Rectal smooth muscle tissue (tissue), 1 donor: ENCODE results near the gene DIABLO.

ENCODE experiments used
- H3K27ac ChIP-seq: one replicate; pipeline ENCODE4 v1.7.0; 2013; ENCODE audit warnings: low read depth, low read length, inconsistent platforms
- H3K27me3 ChIP-seq: one replicate; pipeline ENCODE4 v1.7.0; 2013; ENCODE audit warnings: low read length; ENCODE audit not compliant: control insufficient read depth, insufficient read depth
- H3K36me3 ChIP-seq: one replicate; pipeline ENCODE4 v1.7.0; 2013; ENCODE audit warnings: low read length; ENCODE audit not compliant: control insufficient read depth, insufficient read depth
- H3K4me1 ChIP-seq: one replicate; pipeline ENCODE4 v1.7.0; 2013; ENCODE audit warnings: low read length; ENCODE audit not compliant: control insufficient read depth, insufficient read depth
- H3K4me3 ChIP-seq: one replicate; pipeline ENCODE4 v1.7.0; 2013; ENCODE audit warnings: low read length
- H3K9ac ChIP-seq: one replicate; pipeline ENCODE4 v1.7.0; 2013; ENCODE audit warnings: low read length

DIABLO gene

DNA sequence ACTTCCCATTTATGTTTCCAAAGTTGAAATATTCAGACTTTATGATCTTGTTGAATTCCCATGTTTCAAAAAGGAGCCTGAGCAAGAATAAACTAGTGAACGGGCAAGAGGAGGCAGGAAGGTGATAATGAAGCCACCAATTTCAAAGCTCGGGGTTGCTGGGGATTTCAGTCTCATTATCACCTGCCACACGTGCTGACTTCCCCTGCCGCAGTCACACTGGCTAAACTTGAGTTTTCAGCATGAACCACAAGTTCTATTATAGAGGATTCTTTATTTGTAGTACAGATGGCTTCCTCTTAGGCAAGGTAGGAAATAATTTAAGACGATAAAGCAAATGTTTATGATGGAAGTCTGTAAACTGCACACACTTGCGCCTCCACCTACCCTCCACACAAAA lies 18.1 kb upstream of the DIABLO start:
- Histone ChIP-seq H3K27ac (no peak overlapping the region), H3K27me3 (no peaks in the 10 kb centered on the region), H3K36me3 (peaks cover 7% of the 10 kb centered on the region), H3K4me3 (no peak overlapping the region), H3K9ac (no peak overlapping the region), H3K4me1 (no peaks in the 10 kb centered on the region)

DNA sequence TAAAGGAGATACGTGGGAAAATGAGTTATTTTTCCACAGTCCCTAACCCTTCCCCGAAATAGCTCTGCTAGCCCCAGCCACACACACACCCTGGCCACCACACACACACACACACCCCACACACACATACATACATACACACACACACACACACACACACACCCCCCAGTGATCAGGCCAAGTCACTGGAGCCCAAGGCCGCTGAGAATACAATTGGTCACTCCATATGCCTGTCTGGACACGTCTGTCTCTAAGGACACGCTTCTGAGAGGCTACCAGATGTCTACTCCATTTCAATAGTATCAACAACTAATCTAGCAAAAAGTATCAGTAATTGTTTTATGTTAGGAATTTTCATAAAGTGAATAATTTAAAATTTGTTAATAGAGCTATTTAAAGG lies 13.0 kb upstream of the DIABLO start:
- Histone ChIP-seq H3K27me3 (no peaks in the 10 kb centered on the region), H3K4me3 (no peak overlapping the region), H3K27ac (no peak overlapping the region), H3K36me3 (peaks cover 15% of the 10 kb centered on the region), H3K9ac (no peak overlapping the region), H3K4me1 (no peaks in the 10 kb centered on the region)

DNA sequence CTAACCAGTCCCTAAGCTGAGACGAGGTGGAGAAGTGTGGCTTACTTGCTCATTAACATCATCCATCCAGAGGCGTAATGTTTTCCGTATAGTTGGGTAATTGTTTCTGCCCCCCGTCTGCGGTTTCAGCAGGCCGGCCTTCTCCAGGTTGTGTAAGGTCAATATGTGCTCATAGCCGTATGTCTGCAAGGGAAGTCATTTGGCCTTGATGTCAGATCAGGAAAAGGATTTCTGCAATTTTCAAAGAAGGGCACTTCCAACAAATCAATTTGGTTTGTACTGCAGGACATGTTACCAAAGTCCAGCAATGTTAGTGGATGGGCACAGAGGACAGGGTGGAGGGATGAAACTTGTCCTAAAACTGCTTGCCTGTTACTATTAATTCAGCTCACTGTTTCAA lies 9.9 kb upstream of the DIABLO start:
- Histone ChIP-seq H3K4me3 (no peak overlapping the region), H3K27me3 (no peaks in the 10 kb centered on the region), H3K4me1 (no peaks in the 10 kb centered on the region), H3K27ac (no peak overlapping the region), H3K36me3 (peaks cover 17% of the 10 kb centered on the region), H3K9ac (no peak overlapping the region)

DNA sequence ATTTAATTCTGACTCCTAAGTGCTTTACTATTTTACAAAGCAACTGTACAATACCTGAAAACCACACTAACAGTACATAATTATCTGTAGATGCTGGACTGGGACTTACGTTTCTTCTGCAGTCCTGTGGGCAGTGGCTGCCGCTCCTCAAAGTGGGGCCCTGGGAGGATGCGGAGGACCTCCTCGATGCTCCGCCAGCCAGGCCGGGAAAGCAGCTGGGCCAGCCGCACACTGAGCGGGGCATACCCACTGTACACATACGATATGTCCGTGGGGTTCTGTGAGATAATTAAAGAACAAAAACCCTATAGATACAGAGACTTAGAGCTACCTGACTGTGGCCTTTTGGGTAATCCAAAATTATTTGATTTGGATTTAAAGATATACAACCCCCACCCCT lies 6.8 kb upstream of the DIABLO start:
- Histone ChIP-seq H3K9ac (no peak overlapping the region), H3K36me3 (peaks cover 20% of the 10 kb centered on the region), H3K27me3 (no peaks in the 10 kb centered on the region), H3K4me1 (no peaks in the 10 kb centered on the region), H3K27ac (no peak overlapping the region), H3K4me3 (no peak overlapping the region)

DNA sequence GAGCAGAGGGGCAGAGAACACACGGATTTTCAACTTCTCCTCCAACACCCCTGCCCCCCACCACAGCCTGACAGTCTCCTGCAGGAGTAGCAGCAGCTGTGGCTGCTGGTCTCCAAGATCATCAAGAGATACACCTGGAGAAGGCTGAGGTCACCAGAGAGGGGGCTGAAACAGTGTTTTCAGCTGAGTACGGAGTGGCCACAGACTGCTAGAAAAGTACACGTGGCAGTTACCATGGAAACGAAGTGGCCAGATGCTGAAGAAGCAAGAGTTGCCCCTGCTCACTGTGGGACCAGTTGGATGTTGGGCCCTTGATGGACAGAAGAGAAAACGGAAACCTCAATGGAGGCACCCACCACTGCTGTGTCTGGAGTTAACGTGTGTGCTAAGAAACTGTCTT lies 4.9 kb upstream of the DIABLO start:
- peaks cover 4% of the 10 kb centered on the region for H3K4me1 ChIP-seq
- no peaks in the 10 kb centered on the region for H3K27me3 ChIP-seq
- H3K4me3 ChIP-seq, result no peak overlapping the region
- peaks cover 19% of the 10 kb centered on the region for H3K36me3 ChIP-seq
- H3K27ac ChIP-seq, result no peak overlapping the region
- no peak overlapping the region for H3K9ac ChIP-seq

DNA sequence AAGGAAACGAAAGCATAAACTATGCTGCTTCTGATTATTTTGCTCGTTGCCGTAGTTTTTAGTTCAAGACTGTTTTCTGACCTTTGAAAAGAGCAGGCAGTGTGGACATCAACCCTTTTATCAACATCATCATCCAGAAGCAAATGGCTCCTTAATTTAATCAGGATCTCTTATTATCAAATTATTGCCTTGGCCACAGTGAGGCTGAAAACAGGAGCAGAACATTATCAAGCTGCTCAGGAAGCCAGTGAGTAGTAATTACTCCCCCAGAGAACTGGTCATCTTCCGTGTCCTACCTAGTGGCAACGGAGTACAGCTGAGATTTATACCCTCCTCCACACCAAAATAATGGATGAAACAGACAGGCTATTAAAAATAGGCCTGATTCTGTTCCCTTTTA lies 2.2 kb upstream of the DIABLO start:
- Histone ChIP-seq H3K27me3 (no peaks in the 10 kb centered on the region), H3K4me3 (no peak overlapping the region), H3K36me3 (peaks cover 15% of the 10 kb centered on the region), H3K27ac (no peak overlapping the region), H3K9ac (no peak overlapping the region), H3K4me1 (peaks cover 4% of the 10 kb centered on the region)

DNA sequence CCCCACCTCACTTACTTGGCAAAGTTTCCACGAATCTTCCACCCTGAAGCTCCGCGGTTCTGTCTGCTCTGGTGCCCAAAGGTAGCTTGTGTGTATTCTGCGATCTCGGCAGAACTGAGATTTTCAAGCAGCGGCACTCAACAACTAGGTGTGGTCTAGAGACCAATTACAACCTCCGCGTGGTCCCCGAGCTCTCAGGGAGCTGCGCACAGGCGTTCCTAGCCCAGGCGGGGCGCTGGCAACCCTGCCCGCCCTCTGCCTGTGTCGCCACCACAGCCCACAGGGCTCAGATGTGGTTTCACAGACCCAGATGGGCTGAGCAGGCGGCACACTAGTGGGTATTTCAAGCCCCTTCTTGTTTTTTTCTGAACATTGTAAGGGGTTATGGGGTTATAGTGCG lies 1.5 kb upstream of the DIABLO start:
- H3K36me3 ChIP-seq, result peaks cover 20% of the 10 kb centered on the region

DNA sequence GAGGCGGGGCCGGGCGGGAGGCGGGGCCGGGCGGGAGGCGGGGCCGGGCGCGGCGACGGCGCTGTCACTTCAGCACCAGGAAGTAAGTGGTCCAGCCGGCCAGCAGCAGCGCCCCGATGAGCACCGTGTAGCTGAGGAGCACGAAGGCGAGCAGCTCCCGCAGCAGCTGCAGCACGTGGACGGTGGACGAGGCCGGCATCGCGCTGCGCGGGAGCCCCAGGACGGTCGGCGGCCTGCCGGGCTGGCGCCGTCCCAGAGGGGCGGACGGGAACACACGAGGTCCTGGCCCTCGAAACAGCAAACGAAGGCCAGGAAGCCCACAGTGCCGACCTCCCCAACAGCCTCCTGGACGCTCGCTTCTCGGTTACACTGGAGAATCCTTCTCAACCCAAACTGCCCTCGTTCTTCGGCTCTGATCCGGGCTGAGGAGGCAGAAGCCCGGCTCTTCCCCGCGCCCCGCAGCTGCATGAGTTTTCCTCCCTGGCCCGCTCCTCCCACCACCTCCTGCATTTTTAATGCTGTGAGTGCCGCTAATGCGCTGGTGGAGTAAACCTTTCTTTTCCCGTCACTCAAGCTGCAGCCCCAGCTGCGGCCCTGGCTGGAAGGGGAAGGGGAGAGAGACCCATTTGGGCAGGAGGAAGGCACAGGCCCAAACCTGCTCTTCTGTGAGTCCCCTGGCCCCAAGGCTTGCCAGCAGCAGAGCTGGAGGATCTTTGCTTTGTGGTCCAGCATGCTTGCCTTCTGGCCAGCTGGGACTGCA lies 694 bp upstream of the DIABLO start:
- no peak overlapping the region for H3K27ac ChIP-seq
- peaks cover 20% of the 10 kb centered on the region for H3K36me3 ChIP-seq
- H3K9ac ChIP-seq, result no peak overlapping the region
- no peaks in the 10 kb centered on the region for H3K27me3 ChIP-seq
- H3K4me3 ChIP-seq, result peak overlapping the region; percentile 52
- H3K4me1 ChIP-seq, result peaks cover 4% of the 10 kb centered on the region

More for the DNA sequence above, 1.5 kb upstream of the DIABLO start:
- Histone ChIP-seq H3K27ac (no peak overlapping the region), H3K4me3 (no peak overlapping the region), H3K27me3 (no peaks in the 10 kb centered on the region), H3K9ac (no peak overlapping the region), H3K4me1 (peaks cover 4% of the 10 kb centered on the region)

DNA sequence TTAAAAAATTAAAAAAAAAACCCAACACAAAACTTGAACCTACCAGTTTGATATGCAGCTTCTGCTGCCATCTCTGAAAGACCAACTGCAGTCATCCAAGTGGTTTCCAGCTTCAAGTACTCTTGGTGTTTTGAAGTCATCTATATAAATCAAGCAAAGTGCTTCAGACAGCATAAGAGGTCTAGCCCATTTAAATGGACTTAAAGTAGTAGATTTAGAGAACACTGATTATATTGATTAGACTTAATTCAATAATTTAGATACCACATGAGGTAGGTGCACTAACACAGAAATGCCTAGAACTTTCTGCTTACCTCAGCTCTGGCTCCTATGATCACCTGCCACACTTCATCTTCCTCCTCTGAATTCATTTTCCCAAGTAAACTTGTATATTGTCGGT lies 9.4 kb downstream of the DIABLO start:
- Histone ChIP-seq H3K36me3 (peaks cover 37% of the 10 kb centered on the region), H3K4me3 (no peak overlapping the region), H3K9ac (no peak overlapping the region), H3K4me1 (no peaks in the 10 kb centered on the region), H3K27ac (no peak overlapping the region), H3K27me3 (no peaks in the 10 kb centered on the region)

DNA sequence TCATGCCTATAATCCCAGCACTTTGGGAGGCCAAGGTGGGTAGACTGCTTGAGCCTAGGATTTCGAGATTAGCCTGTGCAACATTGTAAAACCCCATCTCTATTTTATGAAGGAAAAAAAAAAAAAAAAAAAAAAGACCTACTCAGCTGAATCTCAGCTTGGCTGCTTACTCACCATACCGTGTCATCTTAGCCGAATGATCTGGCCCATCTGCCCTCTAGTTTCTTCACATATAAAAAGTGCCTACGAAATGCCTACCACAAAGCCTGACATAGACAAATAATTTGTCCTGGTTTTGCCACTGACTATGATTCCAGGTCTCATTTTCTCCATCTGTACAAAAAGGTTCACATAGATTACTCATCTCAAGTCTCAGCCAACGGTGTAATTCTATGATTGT lies 10.1 kb downstream of the DIABLO start:
- Histone ChIP-seq H3K27me3 (no peaks in the 10 kb centered on the region), H3K4me3 (no peak overlapping the region), H3K9ac (no peak overlapping the region), H3K36me3 (peaks cover 35% of the 10 kb centered on the region), H3K27ac (no peak overlapping the region), H3K4me1 (no peaks in the 10 kb centered on the region)

DNA sequence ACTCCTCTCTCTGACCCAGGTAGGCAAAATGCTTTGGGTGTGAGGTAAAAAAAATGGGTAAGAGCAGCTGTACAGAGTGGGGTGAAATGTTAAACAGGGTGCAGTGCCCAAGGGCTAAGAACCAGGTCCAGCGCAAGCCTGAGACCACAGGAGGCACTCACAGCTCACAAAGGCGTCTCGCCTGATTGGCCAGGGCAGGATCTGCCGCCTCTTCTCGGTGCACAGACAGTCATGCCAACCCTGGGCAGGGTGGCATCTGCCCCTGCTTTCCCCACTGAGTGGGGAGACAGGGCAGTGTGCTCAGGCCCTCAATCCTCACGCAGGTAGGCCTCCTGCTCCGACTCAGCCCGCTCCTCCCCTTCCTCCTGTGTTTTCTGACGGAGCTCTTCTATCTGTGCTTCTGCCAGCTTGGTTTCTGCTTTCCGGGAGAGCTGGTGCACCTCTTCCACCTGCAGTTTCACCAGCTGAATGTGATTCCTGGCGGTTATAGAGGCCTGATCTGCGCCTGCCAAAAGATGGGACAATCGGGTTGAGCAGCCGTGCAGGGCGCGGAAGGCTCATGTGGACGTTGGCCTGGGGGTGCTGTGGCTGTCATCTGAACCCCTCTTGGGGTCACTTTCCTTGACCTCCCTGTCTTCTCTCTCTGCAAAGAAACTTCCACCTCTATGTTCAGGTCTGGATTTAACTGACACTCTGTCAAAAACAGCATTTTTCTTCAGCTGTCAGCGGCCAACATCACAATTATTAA lies 17.6 kb downstream of the DIABLO start:
- H3K9ac ChIP-seq, result no peak overlapping the region
- H3K36me3 ChIP-seq, result peaks cover 24% of the 10 kb centered on the region
- H3K4me1 ChIP-seq, result no peaks in the 10 kb centered on the region
- H3K27ac ChIP-seq, result no peak overlapping the region
- H3K4me3 ChIP-seq, result no peak overlapping the region
- peaks cover 4% of the 10 kb centered on the region for H3K27me3 ChIP-seq

DNA sequence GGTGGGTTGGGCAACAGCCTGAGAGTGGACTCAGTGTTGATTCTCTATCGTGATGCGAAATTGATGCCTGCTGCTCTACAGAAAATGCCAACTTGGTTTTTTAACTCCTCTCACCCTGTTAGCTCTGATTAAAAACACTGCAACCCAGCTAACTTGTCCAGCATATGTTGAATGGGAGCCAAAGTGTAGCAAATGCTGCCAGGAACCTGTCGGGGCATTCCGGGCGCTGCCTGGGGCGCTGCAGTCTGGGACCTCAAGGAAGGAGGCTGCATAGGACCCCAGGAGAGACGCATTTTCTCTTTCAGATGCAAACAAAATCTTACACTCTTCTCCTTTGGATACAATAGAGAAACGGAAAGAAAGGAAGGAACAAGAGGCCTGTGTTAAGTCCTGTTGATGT lies 18.5 kb downstream of the DIABLO start:
- H3K36me3 ChIP-seq, result peaks cover 20% of the 10 kb centered on the region
- H3K27ac ChIP-seq, result no peak overlapping the region
- no peak overlapping the region for H3K4me3 ChIP-seq

DNA sequence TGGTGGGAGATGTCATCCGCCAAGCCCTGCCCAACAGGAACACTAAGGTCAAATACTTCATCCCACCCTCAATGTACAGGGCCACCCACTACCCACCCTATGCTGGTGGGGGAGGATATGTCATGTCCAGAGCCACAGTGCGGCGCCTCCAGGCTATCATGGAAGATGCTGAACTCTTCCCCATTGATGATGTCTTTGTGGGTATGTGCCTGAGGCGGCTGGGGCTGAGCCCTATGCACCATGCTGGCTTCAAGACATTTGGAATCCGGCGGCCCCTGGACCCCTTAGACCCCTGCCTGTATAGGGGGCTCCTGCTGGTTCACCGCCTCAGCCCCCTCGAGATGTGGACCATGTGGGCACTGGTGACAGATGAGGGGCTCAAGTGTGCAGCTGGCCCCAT lies 18.9 kb downstream of the DIABLO start:
- H3K36me3 ChIP-seq, result peaks cover 20% of the 10 kb centered on the region
- no peaks in the 10 kb centered on the region for H3K4me1 ChIP-seq
- no peak overlapping the region for H3K4me3 ChIP-seq
- peaks cover 7% of the 10 kb centered on the region for H3K27me3 ChIP-seq
- H3K9ac ChIP-seq, result no peak overlapping the region
- no peak overlapping the region for H3K27ac ChIP-seq

More for the DNA sequence above, 18.5 kb downstream of the DIABLO start:
- H3K9ac ChIP-seq, result no peak overlapping the region
- peaks cover 7% of the 10 kb centered on the region for H3K27me3 ChIP-seq
- no peaks in the 10 kb centered on the region for H3K4me1 ChIP-seq
